GM18519 (cell line): ENCODE measurements around the gene SLFNL1.

Experiments used
- ATAC-seq: cut with Tn5 transposase; IDR thresholded peaks from one replicate; pipeline ENCODE4 v1.9.1; 2021; ENCODE audit warnings: mild to moderate bottlenecking, moderate library complexity; ENCODE audit not compliant: unreplicated experiment, low FRiP score

The SLFNL1 gene

DNA sequence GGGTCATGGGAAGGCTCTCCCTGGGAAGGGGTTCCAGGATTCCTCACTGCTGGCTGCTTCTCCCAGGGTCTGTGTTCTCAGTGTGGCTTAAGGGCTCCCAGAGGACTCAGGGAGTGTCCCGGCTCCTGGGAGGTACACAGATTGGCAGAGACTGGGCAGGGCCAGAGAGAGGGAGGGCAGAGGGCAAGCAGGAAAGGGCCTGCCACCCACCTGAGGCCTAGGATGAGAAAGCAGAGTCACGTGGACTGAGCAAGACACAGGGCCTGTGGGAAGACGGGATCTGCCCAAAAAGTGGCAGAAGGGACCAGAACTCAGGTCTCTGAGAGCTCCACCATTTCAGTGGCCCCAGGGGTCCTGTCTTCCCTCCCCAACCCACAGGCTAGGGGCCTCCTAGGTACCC, 871 bp downstream of the SLFNL1 start:
- no peak for ATAC-seq

DNA sequence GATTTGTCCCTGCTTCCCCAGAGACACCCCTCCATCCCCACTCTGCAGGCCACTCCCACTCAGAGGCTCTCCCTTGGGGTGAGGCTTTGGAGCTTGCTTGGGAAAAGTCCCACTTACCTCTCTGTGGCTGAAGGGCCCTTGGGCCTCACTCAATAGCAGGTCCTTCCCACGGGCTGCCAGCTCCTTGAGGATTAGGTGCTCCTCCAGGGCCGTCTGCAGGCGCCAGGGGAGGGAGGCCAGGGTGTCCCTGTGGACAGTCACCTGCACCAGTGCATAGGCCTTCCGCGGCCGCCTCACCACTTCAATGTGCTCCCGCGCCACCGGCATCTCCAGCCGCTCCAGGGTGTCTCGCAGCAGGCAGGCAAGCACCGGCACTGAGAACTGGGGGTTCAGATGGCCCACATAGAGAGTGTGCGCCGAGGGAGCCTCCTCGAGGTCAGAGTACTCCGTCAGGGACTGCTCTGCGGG, 1.4 kb downstream of the SLFNL1 start:
- no peak for ATAC-seq

DNA sequence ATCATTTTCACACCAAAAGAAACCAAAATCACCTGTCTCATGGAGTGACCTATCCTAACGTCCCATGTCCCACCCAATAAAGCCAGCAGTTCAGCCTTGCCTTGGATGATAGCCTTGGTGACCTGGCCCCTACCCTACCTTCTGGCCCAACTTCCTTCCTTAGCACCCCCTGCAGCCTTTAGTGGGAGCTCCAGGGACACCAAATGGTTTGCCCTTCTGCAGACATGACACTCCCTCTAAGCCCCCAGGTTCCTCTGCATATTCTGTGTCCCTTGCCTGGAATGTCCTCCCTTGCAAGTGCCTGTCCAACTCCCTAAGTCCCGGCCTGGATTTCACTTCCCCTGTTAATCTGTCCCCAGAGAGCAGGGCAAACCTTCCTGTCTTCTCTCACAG, 2.2 kb downstream of the SLFNL1 start:
- no peak for ATAC-seq

DNA sequence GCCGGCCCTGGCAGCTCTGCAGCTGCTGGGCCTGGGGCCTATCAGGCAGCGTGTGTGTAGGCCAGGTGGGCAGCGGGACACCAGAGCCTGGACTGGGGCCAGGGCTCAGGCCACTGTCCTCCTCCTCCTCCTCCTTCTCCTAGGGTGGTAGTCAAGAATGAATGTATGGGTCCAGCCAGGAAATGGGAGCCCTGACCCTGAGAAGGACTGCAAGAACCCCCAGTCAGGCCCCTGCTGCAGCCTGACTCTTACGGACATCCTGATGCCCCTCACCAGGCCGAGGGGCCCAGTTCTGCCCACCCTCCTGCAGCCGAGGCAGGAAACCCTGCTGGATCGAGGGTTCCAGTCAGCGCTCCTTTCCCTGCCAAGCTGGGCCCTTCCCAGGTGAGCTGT, 3.5 kb downstream of the SLFNL1 start:
- no peak for ATAC-seq

DNA sequence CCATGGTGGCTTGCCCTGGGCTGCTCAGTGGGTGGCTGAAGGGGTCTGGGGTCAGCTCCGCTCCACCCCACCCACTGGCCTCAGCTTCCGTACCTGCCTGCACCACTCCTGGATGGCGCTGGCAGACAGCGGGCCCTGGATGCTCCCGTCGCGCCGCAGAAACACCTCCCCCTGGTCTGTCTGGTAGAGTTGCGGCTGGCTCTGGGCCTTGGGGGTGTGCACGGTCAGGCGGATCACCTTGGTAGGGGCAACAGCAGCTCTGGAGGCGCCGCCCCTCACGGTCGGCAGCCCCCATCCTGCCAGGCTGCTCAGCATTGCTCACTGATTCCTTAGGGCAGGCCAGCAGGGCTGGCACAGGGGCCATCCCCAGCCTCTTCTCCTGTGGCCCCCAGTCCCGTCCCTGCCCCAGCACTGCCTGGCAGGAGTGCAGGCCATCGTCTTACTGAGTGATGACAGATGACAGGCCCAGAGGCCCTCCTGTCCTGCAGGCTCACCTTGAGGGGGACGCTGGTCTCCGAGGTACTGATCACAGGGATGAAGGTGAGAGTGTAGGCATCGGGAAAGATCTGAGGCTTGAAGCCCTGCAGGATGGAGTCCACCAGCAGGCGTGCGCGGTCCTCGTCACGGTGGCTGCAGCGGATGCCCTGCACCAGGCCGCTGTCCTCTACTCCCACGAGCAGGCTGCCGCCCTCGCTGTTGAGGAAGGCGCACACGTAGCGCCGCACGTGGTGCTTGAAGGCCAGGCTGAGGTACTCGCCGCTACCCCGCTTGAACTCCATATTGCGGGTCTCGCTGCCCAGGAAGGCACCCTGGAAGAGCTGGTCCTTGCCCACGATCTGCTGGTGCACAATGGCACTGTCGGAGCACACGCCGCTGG, 4.1 kb downstream of the SLFNL1 start:
- ATAC-seq: no peak

DNA sequence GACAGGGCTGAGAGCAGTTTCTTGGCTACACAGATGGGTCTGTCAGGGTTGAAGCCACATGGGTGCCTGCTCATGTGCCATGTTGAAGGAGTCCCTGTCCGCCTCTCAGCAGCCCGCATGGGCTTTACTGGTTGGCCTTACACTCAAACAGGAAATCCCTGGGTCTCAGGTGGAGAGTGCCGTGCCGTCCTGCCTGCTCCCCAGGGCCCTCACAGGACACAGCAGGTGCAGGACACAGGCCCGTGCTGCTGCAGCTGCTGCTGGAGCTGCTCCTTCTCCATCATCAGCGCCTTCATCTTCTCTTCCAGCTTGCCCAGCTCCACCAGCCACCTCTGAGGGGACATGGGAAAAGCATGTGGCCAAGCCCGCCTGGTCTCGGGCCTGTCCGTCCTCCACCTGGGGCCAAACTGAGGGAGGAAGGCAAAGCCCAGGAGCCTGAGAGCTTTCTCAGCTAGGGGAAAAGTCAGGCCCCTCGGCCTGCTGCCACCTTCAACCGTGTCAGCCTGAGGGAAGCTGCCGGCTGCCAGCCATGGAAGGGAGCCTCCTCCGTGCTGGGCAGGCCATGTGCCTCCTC, 5.5 kb downstream of the SLFNL1 start:
- ATAC-seq: no peak

DNA sequence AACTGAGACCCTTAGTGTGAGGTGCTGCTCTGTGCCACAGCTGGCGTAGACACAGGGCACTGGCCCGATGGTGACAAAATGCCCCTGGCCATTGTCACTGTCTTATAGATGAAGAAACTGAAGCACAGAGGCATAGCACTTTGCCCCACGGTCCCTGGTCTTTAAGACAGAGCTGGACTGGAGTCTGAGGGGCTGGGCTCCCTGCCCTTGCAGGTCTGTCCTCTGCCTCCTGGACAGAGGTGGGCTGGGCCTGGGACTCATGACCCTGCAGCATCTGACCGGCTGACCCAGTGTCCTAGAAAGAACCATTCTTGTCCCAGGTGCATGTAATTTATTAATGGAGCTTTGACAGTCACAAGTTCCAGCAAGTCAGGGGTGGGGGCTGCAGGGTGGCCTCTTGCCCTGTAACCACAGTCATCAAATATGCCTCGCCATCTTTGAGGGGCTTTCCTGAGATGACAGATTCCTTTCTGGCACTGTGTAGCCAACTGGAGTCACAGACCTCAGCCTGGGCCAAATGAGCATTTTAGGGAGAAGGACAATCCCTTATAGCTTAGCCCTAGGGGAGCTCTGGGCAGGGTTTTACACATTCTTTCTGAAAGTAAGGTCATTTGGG, 6.1 kb downstream of the SLFNL1 start:
- no peak for ATAC-seq

DNA sequence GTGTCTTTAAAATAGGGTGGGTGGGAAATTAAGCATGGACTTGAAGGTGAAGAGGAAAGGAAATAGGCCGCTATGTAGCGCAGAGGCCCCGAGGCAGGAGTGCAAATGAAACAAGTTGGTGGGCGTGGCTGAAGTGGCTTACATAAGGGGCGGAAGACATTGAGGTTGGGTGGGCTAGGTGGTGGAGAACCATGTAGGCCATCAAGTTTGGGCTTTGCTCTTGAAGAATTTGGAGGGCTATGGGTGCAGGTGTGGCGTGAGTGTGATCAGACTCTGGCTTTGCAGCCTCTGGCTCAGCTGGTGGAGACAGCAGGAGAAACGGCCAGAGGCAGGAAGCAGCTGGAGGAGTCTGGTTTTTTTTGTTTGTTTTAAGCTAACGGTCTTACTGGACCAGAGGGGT, 6.7 kb downstream of the SLFNL1 start:
- no peak for ATAC-seq

DNA sequence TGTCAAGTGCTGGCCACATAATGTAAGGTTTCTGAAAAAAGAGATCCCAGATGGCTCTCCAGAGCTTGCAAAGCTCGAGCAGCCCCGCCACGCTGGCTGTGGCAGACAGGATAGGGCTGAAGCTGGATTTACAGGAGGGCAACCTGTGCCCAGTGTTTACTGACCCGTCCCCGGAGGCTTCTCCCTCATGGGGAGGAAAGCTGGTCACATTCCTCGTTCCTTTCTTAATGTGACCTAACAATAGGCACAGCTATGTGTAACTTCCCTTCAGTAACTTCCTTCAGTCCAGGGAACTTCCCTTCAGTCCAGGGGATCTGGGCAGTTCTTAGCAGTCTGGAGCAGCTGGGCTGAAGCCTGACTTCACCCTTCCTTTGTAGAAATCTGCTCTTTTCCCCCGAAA, 7.7 kb downstream of the SLFNL1 start:
- ATAC-seq: no peak

DNA sequence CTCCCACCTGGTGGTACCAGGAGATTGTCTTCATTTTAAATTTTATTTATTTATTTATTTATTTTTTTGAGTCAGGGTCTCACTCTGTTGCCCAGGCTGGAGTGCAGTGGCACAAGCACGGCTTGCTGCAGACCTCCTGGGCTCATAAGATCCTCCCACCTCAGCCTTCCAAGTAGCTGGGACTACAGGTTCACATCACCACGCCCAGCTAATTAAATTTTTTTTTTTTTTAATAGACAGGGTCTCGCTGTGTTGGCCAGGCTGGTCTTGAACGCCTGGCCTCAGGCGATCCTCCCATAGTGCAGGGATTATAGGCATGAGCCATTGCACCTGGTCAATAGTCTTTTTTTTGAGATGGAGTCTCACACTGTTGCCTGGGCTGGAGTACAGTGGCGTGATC, 8.5 kb downstream of the SLFNL1 start:
- no peak for ATAC-seq

DNA sequence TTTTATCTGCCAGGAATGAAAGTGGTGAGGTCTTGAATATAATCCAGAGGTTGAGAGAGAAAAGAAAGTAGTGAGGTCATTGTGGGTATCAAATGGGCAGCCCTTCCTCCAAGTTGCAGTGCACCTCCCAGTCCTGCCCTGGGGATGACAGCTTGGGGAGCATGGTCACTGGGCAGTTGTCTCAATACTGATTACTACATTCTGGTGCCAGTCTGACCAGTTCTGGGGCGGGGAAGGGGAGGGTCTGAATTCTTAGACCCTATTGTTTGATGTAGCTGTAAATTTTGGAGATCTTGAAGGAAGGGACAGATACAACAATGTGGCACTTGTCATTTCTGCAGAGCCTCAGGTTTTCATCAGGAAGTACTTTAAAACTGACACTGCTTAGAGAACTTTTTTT, 11.2 kb downstream of the SLFNL1 start:
- no peak for ATAC-seq

DNA sequence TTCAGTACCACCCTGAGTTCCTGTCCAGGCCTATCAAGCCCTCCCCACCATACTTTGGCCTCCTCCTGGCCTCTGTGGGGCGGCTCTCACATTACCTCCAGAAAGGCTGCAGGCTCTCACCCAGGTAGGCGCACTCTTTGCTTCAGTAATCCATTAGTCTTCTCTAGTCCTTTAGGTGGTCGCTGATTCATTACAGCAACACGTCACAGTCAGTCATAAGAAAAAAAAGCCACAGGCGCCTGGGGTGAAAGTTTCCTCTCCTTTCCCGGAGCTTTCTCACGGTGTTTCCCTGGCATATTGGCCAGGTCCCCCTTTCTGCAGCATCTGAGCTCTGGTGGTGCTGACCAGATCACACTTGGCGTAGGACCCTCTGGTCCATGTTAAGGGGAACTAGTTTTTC, 12.1 kb downstream of the SLFNL1 start:
- ATAC-seq: no peak

DNA sequence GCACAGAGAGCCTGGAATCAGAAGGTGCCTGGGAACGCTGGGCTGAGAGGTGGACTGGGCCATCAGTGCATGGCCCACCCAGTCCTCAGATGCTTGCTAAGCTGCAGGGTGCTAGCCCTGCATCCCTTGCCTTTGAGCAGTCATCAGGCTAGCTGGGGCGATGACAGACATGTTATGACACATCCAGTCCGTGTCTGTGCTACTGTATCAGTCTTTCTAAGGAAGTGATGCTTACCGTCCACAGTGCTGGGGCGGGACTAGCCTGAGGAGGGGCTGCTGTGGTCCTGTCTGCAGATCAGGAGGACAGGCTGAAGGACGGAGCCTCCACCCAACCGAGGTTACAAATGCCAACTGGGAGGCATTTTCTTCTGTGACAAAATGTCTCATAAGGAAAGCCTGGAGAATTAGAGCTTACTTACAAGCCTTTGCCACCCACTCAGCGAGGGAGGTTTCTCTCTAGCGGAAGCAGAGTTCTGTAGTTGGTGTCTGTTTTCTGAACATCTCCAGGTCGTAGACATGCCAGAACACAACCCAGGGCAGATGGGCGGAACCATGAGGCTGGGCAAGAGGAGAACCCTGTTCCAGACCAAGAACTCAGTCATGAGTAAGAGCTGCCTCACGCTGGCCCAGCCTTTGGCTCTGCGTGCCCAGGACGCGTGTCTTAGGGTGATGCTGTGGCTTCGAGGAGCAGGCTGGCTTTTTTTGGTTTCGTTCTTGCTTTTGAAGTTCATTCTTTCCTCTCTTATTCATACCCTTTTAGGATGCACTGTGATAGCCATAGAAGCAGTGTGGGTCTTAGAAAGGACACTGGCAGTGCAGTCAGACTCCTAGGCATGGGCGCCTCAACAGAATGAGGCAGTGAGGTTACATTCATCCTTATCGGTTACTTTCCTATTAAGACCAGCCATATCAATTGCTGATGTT, 14.3 kb downstream of the SLFNL1 start:
- ATAC-seq: no peak

DNA sequence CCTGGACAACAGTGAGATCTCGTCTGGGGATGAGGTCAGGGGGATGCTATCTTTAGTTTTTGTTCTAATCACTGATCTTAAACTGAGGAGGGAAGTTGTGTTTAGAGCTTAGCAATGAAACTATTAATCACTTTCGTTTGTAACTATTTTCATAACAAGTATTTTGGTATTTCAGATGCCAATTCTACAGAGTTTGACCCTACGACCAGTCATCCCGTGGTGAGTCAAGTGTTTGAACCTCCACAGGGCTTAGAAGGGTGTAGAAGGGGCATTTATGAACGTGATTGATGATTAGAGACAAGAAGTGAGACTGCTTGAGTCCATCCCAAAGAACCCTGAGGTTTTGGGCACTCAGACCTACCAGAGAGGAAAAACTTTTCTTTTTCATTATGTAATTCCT, 15.6 kb downstream of the SLFNL1 start:
- no peak for ATAC-seq

DNA sequence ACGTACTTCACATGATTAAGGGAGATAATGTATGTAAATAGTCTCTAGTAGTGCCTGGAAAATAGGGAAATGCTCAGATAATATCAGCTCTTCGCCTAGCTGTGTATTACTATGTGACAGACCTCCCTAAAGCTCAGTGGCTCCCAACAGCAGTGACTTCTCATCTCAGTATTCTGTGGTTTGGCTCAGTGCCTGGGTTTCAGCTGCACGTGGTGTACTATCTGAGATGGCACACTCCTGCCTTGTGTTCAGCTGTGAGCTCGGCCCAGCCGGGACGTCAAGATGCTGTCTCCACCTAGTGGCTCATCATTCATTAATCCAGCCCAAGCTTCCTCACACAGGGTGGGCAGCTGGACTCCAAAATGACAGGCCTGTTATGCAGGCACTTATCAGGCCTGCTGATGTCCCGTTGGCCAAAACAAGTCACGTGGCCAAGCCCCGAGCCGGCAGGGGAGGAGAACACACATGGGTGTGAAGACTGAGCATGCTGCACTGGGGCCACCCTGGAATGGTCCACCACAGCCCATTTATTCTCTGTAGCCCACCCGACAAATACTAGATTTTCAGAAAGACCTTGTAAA, 17.8 kb downstream of the SLFNL1 start:
- ATAC-seq: peak; percentile 88

DNA sequence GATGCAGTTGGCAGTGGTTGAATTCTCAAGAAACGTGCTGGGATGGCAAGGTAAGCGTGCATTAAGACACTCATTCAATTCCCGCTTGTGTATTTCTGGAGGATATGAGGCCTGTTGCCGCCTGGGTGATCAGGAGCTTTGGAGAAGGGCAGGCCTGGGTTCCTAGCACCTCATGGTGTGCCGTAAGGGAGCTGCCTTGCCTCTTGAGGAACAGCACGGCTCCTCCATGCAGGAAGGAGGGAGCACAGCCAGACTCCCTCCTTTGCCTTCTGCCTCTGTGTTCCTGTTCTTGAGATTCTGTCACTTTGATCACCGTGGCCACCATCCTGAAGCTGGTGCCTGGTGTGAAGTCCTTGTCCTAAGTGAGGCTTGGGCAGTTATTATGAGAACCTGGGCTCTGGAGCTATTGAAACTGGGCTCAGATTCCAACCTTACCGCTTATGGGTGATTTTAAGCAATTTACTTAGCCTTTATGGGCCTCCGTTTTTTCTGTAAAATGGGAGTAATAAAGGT, 18.3 kb downstream of the SLFNL1 start:
- ATAC-seq: no peak

DNA sequence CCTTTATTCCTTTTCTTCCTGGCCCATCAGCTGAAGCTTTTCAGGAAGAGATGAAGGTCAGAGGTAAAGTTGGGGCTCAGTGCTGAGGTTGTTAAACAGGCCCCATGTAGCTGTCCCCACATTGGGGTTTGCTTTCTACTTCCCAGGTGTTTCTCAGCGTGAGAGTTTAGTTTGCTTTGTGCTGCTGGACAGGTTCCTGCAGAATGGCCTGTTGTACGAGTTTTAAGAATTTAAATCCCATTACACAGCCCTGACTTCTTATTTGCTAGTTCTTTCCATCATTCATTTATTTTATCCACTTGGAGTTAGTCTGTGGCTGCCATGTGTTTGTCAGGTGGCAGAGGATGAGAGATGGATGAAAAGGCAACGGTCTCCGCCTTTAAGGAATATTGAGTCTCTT, 22.9 kb downstream of the SLFNL1 start:
- ATAC-seq: no peak

DNA sequence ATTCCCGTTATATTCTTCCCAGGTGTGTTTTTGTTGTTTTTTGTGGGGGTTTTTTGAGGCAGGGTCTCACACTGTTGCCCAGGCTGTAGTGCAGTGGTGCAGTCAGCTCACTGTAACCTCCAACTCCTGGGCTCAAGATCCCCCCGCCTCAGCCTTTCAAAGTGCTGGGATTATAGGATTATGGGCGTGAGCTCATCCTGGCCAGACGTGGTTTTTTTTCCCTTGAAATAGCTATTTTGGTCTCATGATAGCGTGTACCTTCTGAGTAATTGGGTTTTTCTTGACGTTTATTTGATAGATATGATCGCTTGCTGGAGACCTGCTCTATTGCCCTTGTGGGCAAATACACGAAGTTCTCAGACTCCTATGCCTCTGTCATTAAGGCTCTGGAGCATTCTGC, 24.4 kb downstream of the SLFNL1 start:
- no peak for ATAC-seq

DNA sequence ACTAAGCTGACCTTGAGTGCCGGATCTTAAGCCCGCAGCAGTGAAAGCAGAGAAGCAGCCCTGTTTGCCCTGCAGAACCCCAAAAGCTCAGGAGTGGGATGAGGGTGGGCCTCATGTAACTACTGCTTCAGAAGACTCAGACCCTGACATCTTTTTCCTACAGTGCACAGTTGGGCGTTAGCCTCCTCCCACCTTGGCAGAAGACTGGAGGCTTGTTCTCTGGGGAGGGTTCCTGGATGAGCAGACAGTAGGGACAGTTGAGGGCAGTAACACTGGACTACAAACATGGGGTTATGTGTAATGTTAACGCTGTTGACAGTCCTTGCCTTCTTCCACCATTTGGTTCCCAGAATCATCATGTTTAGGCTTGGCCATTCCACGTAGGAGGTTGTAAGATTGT, 32.5 kb downstream of the SLFNL1 start:
- ATAC-seq: no peak

DNA sequence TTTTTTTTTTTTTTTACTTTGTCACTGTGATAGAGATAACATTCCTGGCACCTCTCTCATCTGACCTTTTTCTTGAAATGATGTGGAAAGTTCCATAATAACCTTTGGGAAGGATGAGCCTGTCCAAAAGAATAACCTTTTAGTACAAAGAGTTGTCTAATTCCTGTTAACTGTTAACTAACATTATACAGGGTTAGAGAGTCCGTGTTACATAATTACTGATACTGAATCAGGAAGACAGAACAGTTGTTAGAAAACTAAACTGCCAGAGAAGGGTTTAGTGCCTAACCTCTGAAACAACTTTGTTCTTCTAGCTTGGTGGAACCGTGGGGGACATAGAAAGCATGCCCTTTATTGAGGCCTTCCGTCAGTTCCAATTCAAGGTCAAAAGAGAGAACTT, 33.2 kb downstream of the SLFNL1 start:
- ATAC-seq: no peak
